T-helper 22 cell (primary cell): ENCODE measurements around the gene GSTP1.
"Not testable (repeated sequence)": the region's sequence is repeated elsewhere in the genome, so short reads cannot be mapped to it uniquely, and the experiment has no call there.

Source experiments
- DNase-seq: peaks from one replicate; pipeline ENCODE4 v3.0.0-alpha.2; 2020; ENCODE audit warnings: low read depth

The GSTP1 gene

GRCh38 chr11:67583247-67584204, at the start of gene GSTP1:
GSTP1 (plus strand) TSS chr11:67583812; CDS start chr11:67583844, 32 bp downstream.
- DNase-seq, result peak; percentile 65

GRCh38 chr11:67534070-67534679, 49.4 kb upstream of the GSTP1 start:
- no peak for DNase-seq

GRCh38 chr11:67535561-67535960, 48.1 kb upstream of the GSTP1 start:
- no peak for DNase-seq

- DNase-seq, result no peak
These were observed 45.3 kb upstream of the GSTP1 start for GRCh38 chr11:67538306-67538705.

GRCh38 chr11:67538823-67539505, 44.6 kb upstream of the GSTP1 start:
- DNase-seq, result no peak

GRCh38 chr11:67539550-67539949, 44.1 kb upstream of the GSTP1 start:
- DNase-seq, result no peak

- no peak for DNase-seq
These were observed 42.4 kb upstream of the GSTP1 start for GRCh38 chr11:67541198-67541597.

GRCh38 chr11:67542169-67542568, 41.4 kb upstream of the GSTP1 start:
- DNase-seq, result no peak

- DNase-seq, result no peak
These were observed 40.6 kb upstream of the GSTP1 start for GRCh38 chr11:67542971-67543370.

- DNase-seq, result no peak
These were observed 40.0 kb upstream of the GSTP1 start for GRCh38 chr11:67543585-67543984.

GRCh38 chr11:67544616-67545242, 38.9 kb upstream of the GSTP1 start:
- no peak for DNase-seq

- DNase-seq, result no peak
These were observed 38.3 kb upstream of the GSTP1 start for GRCh38 chr11:67545280-67545679.

- DNase-seq, result not testable (repeated sequence)
These were observed 35.5 kb upstream of the GSTP1 start for GRCh38 chr11:67548112-67548511.

GRCh38 chr11:67548555-67549110, 35.0 kb upstream of the GSTP1 start:
- DNase-seq, result no peak

- no peak for DNase-seq
These were observed 32.5 kb upstream of the GSTP1 start for GRCh38 chr11:67551127-67551526.

GRCh38 chr11:67551697-67552096, 31.9 kb upstream of the GSTP1 start:
- not testable (repeated sequence) for DNase-seq

GRCh38 chr11:67556244-67556643, 27.4 kb upstream of the GSTP1 start:
- no peak for DNase-seq

GRCh38 chr11:67558084-67558772, 25.4 kb upstream of the GSTP1 start:
- DNase-seq, result no peak

GRCh38 chr11:67561971-67562619, 21.5 kb upstream of the GSTP1 start:
- DNase-seq, result no peak

- DNase-seq, result no peak
These were observed 20.5 kb upstream of the GSTP1 start for GRCh38 chr11:67562963-67563704.
